HEK293 (cell line): ENCODE measurements around the gene BMAL1.

Experiments used
- ZBTB8A ChIP-seq: fragments of 450-650 bp; formaldehyde crosslinking; IDR thresholded peaks from 2 replicates; pipeline ENCODE4 v1.5.1; 2016; ENCODE audit warnings: missing biosample characterization, missing genetic modification characterization
- ZNF214 ChIP-seq: fragments of 450-650 bp; formaldehyde crosslinking; IDR thresholded peaks from 2 replicates; pipeline ENCODE4 v1.5.1; 2017; ENCODE audit warnings: missing biosample characterization, mild to moderate bottlenecking, missing genetic modification characterization, borderline replicate concordance

DNA sequence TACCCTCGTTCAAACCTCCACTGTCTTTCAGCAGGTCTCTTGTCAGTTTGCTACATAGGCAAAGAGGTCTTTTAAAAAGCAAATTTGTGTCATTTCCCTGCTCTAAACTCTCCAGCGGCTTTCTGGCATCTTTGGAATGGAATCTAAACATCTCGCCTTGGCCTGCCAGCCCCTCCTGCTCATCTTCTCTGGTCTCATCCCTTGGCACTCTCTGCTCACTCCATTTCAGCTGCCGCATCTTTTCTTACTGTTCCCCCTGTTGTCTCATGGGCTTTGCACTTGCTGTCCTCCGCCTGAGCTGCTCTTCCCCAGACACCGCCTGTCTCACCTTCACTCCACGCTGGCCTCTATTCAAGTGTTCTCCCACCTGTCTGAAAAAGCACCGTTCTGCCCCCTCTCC lies 46.6 kb downstream of the BMAL1 start:
- TF ChIP-seq ZNF214 (tag by site-specific recombination) = no peak
- TF ChIP-seq ZBTB8A (tag by site-specific recombination) = no peak
